ENCODE results near the gene GGT5.
"Not testable (repeated sequence)": the region's sequence is repeated elsewhere in the genome, so short reads cannot be mapped to it uniquely, and the experiment has no call there.

The GGT5 gene

DNA sequence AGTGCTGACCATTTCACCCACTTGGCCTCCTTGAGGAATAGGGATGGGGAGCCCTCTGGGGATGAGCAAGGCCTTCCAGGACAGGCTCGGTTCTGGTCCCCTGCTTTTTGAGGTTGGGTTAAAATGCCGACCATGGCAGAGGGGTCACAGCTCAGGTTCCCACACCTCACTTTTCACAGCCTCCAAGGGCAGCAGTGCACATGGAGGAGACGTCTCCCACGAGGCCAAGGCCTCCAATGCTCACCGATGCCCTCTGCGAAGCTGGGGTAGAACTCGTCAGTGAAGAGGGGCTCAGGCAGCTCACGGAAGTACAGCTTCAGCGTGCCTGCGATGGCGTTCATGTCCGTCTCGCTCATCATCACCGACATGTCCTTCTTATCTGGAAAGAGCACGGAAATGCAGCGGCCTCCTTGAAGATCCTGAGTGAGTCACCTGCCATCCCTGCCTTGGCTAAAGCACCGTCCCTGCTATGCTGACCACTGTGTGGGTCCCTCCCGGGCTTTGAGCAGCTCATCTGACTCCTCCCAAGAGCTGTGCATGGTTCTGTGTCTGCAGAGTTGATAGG lies 17.4 kb upstream of the GGT5 start:
- not testable (repeated sequence) for DNase-seq

DNA sequence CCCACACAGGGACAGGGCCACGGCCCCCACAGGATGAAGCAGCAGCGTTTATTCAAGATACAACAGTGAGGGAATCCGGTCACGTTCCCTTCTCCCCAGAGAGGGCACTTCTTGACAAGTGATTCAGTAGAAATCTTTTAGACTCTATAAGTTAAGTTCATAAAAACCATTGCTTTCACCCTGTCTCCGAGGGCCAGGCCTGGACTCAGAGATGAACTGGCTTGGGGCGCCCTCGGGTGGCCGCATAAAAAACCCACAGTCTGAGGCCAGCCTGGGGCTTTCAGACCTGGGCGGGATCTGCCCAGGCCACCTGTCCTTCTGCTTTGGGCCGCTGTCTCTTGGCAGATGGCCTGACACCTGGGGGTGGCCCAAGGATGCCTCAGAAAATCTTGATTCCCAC lies 14.6 kb upstream of the GGT5 start:
- not testable (repeated sequence) for DNase-seq

DNA sequence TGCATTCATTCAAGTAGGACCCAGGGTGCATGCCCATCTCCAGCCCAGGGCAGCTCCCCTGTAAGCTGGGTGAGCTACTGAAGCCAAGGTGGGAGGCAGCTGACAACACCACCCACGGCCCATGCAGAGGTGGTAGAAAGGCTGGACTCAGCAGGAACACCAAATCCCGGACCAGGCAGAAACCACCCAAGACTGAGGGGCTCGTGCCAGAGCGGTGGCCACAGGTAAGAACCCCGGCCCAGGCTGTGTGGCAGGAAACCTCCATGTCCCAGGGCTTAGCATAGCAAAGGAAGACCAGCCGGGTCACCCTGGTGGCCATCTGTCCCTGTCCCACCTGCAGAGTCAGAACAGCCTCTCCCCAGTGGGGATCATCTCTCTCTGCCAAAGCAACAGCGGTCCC lies 11.9 kb upstream of the GGT5 start:
- not testable (repeated sequence) for DNase-seq

DNA sequence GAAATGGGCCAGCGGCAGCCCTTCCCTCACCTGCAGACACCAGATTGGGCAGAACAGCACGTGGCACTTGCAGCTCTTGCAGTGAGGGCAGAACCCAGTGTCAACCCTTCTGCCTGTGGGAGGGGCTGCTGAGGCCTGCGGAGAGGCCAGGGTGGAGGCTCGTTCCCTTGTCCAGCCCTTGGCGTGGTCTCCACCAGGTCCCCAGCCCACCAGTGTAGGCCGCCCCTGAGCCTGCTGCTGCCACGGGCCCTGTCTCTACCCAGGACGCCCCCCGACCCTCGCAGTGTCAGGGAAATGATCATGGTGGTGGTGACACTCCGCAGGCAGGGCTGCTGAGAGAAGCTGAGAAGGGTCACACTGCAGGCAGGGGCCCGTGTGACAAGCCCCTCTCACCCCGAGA lies 11.3 kb upstream of the GGT5 start:
- DNase-seq, result not testable (repeated sequence)

DNA sequence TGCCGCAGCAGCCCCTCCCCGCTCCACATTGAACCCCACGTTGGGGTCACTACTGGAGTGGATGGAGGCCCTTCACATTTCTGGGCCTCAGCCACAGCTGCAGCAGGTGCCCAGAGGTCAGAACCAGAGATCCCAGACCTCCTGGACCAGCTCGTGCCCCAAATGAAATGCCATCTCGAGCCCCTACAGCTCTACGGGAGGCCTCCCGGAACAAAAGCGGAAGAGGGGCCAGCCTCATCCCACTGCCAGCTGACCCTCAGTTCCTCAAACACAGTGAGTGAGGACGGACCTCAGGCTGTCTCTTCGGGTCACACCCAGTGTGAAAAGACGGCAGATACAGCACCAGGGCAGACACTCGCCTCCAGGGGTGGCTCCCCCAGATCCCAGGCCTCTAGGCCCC lies 8.2 kb upstream of the GGT5 start:
- DNase-seq, result not testable (repeated sequence)

DNA sequence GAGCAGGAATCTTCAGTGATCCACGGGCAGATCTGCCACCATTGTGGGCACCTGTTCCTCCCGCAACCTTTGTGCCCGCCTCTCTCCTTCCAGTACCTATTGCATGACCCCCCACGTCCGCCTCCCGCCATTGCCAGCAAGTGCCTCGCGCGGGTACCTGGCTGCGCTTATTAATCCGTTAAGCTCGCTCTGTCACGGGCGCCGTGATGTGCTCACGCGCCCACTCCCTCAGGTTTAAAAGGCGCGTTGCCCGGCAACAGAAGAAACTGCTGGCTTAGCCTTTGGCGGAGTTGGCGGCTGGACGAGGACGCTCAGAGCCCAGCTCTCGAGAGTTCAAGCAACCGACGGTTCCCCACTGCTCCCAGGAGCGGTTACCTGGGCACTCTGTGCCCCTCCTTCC lies 6.4 kb upstream of the GGT5 start:
- not testable (repeated sequence) for DNase-seq

DNA sequence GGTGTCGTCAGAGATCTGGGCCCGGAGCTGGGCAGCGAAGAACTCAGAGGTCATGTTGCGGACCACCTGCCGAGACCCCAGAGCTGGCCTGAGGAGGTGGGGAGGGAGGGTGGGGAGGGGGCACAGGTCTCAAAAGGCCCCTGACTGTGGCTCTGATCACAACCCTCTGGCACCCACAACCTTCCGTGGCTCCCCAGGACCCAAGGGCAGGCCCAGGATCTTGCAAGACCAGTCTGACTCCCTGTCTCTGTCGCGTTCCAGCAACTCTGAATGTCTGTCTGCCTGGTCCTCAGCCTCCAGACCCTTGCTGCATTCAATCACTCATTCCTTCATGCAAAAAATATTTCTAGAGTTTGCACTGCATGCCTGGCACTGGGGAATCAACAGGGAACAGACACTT lies 4.5 kb upstream of the GGT5 start:
- DNase-seq, result not testable (repeated sequence)

DNA sequence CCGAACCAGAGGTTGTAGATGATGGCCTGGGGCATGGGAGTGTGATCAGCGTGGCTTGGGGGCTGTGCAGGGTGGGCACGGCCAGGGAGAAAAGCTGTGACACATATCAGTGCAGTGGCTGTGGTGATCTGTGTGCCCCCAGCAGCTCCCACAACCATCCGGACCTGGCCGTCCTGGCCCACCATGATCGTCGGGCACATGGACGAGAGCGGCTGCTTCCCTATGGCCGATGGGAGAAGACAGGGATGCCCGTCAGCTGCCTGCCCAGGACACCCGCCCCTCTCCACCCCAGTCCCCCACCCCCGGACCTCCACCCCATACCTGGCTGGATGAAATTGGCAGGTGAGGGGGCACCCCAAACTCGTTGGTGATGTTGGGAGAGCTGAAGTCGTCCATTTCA lies 3.7 kb upstream of the GGT5 start:
- DNase-seq, result not testable (repeated sequence)

DNA sequence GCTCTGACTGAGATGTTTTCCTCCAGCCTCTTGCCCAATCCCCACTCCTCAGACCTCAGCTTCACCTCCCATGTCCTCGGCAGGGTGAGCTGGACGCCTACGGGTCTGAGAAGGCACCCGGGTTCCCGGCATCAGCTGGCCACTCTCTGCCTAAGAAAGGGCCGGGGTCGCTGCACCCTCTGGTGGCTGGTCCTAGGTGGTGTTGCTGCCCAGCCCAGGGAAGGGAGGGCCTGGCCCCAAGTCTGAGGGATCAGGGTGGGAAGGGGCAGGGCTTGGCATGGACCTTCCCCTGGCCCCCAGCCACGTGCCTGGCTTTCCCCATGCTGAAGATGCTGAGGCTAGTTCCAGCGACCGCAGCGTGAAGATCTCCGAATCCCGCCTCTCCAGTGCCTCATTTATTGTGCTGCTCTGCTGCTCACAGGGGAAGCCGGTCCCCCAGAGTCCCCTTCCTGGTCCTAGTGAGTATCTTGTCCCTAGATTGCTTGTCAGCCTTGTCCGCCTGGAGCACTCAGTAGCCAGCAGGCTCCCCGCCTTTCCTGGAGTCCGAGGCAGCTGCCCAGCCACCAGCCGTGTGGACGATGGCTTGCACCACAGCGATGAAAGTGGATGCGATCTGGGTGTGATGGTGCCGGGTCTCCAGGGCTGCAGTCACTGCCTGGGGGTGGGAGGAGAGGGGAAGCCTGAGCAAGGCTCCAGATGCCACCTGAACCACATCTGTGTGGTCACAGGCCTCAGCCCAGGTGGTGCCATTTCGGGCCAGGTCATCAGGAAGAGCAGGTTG lies 2.9 kb upstream of the GGT5 start:
- DNase-seq, result peak; percentile 18

DNA sequence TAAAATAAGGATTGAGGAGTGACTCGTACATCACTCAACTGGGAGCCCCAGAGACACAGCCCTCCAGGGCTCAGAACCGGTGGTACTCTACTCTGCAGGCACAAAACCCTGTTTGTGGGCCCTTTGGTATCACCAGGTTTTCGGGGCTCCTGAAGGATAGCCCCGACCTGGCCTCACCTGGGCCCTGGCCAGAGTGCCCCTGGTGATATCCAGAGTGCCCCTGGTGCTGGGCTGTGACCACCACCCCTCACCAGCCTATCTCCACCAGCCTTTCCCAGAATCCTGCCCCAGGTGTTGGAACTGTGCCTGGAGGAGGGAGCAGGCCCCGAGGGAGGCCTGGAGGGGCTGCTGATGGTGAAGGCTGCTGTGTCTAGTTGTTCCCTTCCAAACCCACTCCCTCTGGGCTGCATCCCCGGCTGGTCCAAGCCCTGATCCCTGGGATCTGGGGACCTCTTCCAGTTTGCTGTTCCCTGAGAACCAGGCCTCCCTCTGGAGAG lies 2.2 kb upstream of the GGT5 start:
- DNase-seq, result no peak

DNA sequence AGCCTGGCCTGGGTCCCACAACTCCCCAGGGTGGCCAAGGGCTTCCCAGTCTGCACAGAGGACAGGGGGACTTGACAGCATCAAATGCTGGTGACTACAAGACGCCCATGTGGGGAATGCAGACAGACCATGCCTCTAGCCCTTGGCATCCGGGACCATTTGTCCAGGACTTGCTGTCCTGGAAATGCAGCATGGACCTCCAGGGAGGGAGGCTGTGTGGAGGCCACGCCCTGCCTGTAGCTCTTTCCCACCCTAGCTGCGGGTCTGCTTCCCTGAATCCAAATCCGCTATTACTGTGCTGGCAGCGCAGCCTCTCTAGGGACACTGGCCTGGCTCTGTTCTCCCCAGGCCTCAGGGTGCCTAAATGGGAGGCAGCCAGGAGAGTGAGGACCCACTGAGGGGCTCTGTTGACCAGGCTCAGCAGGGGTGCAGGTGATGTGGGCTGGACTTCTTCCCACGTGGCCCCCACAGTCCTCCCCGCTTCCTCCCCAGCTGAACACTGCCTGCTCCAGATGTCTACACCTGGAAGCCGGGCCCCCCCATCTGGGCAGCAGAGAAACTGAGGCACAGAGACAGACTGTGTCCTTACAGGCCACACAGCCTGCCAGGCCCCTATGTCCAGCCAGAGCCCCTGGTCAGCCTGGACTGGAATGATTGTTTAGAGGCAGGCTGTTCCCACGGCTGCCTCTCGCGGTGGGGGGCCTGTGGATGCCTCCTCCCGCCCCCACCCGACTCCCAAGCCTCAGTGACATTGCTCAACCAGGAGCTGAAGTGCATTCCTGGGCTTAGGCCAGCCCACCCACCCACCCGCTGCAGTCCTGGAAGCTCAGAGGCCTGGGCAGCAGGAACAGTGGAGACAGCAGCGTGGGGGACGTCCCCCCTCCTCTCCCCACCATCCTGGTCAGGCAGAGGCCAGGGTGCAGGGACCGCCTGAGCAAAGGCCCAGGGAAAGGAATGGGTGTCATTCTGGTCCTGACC lies 991 bp upstream of the GGT5 start:
- not testable (repeated sequence) for DNase-seq

DNA sequence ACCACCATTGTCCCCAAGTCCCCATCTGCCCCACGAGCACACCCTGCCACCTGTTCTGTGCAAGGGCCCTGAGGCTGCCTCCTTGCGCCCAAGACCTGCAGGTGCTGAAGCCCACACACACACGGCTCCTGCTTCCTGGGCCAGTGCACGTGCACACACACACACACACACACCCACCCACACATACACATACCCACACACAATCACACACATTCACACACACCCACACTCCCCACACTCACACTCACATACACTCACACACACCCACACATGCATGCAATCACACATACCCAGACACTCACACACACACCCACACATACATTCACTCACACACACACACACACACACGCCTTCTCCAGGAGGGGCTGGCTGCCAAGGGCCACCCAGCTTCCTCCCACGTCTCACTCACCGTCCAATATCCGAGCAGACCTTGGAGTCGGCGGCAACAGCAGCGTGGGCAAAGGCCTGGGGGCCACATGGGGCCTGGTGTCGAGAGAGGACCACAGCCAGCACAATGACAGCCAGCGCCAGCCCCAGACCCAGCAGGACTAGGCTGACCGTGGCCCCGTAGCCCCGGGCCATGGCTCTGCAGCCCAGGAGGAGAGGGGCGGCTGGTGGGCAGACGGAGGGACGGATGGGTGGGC lies 616 bp downstream of the GGT5 start:
- DNase-seq, result no peak

DNA sequence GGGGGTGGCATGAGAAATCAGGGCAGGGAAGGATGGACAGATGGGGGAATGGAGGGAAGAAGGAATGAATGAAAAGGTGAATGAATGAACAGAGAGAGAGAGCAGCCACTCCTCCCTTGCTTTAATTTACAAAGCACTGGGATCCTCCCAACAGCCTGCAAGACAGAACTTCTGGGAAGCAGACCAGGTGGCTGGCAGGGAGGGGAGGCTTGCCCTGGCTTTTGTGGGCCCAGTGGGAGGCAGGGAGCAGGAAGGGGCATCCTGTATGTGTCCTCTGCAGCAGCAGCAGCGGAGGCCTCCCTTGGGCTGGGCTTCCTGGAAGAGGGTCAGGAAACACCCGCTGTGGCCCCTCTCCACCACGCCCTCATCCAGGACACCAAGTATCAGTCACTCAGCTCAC lies 1.5 kb downstream of the GGT5 start:
- not testable (repeated sequence) for DNase-seq

DNA sequence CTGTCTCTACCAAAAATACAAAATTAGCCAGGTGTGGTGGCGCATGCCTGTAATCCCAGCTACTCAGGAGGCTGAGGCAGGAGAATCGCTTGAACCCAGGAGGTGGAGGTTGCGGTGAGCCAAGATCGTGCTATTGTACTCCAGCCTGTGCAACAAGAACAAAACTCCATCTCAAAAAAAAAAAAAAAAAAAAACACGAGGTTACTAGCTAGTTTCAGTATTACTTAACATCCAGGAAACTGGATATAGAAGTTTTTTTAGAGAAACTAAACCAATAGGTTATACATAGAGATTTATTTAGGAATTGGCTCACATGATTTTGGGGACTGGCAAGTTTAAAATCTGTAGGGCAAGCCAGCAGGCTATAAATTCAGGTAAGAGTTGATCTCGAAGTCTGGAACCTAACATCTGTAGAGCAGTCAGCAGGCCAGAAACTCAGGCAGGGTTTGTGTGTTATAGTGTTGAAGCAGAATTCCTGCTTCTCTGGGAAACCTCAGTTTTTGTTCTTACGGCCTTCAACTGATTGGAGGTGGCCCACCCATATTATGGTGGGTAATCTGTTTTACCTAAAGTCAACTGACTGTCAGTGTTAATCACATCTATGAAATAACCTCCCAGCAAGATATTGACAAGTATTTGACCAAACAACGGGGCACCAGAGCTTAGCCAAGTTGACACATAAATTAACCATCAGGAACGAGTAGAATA lies 3.7 kb downstream of the GGT5 start:
- not testable (repeated sequence) for DNase-seq

DNA sequence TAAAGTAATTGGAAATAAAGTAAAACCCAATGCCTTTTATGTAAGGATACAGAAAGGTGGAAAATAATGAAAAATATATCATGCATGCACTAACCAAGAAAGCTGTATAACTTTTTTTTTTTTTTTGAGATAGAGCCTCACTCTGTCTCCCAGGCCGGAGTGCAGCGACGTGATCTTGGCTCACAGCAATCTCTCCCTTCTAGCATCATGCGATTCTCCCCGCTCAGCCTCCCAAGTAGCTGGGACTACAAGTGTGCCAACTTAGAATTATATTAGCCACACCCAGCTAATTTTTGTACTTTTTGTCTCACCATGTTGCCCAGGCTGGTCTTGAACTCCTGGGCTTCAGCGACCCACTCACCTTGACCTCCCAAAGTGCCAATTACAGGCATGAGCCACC lies 4.5 kb downstream of the GGT5 start:
- no peak for DNase-seq

DNA sequence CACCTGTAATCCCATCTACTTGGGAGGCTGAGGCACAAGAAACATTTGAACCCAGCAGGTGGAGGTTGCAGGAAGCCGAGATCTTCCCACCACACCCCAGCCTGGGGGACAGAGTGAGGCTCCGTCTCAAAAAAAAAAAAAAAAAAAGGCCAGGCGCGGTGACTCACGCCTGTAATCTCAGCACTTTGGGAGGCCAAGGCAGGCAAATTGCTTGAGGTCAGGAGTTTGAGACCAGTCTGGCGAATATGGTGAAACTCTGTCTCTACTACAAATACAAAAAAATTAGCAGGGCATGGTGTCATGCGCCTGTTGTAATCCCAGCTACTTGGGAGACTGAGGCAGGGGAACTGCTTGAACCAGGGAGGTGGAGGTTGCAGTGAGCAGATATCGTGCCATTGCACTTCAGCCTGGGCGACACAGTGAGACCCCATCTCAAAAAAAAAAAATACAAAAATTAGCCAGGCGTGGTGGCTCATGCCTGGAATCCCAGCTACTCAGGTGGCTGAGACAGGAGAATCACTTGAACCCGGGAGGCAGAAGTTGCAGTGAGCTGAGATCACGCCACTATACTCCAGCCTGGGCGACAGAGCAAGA lies 6.7 kb downstream of the GGT5 start:
- not testable (repeated sequence) for DNase-seq

DNA sequence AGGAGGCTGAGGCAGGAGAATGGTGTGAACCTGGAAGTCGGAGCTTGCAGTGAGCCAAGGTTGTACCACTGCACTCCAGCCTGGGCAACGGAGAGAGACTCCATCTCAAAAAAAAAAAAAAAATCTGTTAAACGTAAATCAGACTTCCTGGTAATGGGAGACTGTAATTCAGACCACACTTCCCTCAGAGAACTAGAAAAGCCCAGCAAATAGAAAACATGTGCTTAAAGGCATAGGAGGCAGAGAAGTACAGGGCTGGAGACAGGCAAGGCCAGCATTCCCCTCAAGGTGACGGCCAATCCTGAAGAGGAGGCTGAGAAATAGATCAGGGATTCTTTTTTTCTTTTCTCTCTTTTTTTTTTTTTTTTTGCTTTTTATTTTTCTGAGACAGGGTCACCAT lies 8.2 kb downstream of the GGT5 start:
- DNase-seq, result no peak

DNA sequence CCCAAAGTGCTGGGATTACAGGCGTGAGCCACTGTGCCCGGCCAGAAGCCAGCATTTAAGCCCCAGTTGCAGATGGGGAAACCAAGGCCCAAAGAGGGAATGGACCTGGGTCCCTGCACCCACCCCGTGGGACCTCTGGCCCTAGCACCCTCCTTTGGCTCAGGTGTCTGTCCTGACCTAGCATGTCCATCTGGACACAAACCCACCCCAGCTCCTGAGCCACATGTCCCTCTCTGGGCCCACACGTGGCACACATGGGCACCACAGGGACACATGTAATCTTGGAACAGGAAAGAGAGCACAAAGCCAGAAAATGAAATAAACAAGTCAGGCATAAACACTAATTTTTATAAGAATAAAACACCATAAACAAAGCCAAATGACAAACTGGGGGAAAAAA lies 9.6 kb downstream of the GGT5 start:
- DNase-seq, result no peak

DNA sequence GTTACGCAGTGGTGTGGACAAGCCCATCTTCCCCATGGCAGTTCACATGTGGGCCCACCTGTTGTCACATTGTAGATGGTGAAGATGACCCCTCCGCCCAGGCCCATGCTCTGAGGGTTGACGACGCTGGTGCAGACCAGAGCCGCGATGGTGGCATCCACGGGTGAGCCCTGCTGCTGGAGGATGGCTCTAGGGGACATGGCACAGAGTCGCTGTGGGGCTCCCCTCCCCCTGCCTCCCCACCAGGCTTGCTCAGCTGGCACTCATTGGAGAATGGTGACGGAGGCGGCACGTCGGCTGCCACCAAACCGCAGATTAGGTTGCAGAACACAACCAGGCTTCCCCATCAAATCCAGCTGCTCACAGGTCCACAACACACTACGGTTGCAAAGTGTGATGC lies 11.1 kb downstream of the GGT5 start:
- no peak for DNase-seq

DNA sequence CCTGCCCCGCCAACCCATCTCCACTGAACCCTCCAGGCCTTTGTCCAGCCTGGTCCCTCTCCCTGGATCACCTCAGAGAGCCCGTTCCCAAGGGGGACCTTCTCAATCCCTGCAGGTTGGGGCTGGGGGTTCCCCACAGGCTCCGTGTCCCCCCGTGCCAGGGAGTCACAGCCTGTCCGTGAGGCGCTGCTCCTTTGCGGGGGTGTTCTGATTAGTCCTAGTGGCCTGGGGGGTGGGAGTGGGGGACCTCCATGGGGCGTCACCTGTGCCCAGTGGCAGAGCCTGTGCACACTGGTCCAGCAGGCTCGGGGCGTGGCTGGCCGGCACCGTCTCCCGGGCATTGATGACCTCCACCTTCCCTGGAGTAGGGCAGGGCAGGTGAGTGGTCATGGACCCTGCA lies 11.6 kb downstream of the GGT5 start:
- DNase-seq, result no peak

DNA sequence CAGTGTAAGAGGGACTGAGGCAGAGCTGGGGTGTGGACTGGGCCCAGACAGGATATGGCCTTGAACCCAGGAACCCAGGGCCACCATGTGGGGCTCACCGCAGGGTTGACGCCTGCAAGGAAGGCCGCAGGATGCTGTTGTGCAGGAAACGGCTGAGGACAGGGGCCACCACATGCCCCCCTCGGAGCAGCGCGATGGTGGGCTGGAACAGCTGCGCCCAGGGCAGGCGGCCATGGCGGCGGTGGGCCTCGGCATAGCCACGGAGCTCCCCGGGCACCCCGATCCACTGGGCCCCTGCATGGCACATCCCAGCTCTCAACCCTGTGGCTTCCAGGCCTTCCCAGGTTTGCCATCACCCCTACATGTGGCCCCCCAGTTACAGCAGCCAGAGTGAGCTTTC lies 12.2 kb downstream of the GGT5 start:
- DNase-seq, result no peak

DNA sequence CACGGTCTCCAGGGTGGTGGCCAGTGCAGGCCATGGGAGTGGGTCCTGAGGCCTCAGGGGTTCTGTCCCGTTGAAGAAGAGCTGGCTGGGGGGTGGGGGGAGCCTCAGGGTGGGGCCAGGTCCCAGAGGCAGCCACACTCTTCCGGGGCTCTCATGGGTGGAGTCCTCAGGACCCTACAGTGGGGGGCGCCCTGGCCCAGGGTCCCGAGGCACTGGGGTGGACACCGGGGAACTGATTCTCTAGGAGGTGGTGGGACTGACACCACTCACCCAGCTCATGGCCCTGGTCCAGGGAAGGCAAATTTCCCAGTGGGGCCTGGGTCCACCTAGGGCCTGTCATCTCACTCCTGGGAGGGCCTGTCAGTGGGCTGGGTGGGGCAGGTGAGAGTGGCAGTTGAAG lies 12.8 kb downstream of the GGT5 start:
- no peak for DNase-seq
